MM.1S (cell line): Measurements from ENCODE around the gene MCOLN2.

Experiments used
- EZH2 ChIP-seq: fragments of 300-600 bp; sonication (generic); optimal IDR thresholded peaks from 2 replicates; pipeline ENCODE3; 2017; ENCODE audit warnings: low read depth, mild to moderate bottlenecking, antibody characterized with exemption, low read length, mixed read lengths
- EZH2phosphoT487 ChIP-seq: fragments of 300-600 bp; sonication (generic); IDR thresholded peaks from 2 replicates; pipeline ENCODE4 v1.6.1; 2018; ENCODE audit warnings: antibody characterized with exemption, low read length

GRCh38 chr1:85027242-85027983 lies 30.5 kb upstream of the MCOLN2 start:
- no peak for TF ChIP-seq EZH2
- no peak for TF ChIP-seq EZH2phosphoT487
